HG02642 (cell line): Measurements from ENCODE around the gene TPM2.

Experiments
- ATAC-seq: cut with Tn5 transposase; IDR thresholded peaks from one replicate; pipeline ENCODE4 v1.9.1; 2021; ENCODE audit warnings: mild to moderate bottlenecking; ENCODE audit not compliant: unreplicated experiment, poor library complexity

TPM2 gene

GRCh38 chr9:35689542-35690293, at the start of gene TPM2:
TSS of gene TPM2 (minus strand) at chr9:35689925. CDS start at chr9:35689817, 108 bp downstream.
- no peak for ATAC-seq

- no peak for ATAC-seq
Observed at GRCh38 chr9:35738924-35739323, 49.2 kb upstream of the TPM2 start.

DNA sequence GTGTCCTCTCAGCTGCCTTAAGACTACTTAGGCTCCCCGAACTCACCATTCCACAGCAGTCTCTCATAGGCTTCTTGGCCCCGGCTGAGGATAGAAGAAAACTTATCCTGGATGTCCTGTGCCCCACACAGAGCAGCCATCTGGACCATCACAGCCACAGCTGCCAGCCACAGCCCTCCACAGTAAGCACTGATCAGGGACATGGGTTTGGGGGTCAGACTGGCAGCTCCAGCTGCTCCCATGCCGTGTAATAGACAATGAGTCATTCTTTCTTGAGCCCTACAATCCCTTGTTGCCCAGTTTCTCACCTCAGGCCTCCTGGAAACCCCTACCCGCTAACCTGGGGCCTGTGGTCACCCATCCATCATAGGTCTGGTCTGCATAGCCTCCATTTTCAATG, 48.5 kb upstream of the TPM2 start:
- ATAC-seq: no peak

DNA sequence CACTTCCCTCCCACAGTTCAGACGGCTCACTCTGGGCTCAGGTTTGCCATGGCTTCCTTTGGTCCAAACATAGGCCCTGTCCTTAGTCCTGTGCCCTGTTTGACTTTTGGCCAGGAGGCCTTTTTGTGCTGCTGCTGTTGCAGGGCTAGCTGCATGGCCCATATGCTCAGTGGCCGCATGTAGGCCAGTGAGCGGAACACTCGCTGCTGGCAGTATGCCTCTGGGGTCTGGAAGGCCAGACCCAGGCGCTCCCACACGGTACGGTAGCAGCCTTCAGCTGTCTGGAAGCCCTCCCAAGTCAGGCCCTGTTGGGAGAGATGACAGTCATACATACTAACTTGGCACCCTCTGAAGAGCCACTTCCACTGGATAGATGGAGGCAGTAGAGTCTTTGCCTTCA, 47.4 kb upstream of the TPM2 start:
- no peak for ATAC-seq

GRCh38 chr9:35736201-35736633, 46.5 kb upstream of the TPM2 start:
- no peak for ATAC-seq

DNA sequence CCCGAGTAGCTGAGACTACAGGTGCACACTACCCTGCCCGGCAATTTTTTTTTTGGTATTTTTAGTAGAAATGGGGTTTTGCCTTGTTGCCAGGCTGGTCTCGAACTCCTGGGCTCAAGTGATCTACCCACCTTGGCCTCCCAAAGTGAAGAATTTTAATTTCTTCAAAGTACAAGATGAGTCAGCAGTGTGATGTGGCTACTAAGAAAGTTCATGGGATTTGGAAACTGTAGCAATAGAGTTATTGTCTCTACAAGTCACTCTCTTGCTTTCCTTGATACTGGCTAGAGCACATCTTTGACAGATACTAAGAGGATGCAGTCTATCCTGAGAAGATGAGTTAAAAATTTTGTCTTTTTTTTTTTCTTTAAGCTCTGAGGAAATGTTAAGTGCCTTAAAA, 44.4 kb upstream of the TPM2 start:
- no peak for ATAC-seq

DNA sequence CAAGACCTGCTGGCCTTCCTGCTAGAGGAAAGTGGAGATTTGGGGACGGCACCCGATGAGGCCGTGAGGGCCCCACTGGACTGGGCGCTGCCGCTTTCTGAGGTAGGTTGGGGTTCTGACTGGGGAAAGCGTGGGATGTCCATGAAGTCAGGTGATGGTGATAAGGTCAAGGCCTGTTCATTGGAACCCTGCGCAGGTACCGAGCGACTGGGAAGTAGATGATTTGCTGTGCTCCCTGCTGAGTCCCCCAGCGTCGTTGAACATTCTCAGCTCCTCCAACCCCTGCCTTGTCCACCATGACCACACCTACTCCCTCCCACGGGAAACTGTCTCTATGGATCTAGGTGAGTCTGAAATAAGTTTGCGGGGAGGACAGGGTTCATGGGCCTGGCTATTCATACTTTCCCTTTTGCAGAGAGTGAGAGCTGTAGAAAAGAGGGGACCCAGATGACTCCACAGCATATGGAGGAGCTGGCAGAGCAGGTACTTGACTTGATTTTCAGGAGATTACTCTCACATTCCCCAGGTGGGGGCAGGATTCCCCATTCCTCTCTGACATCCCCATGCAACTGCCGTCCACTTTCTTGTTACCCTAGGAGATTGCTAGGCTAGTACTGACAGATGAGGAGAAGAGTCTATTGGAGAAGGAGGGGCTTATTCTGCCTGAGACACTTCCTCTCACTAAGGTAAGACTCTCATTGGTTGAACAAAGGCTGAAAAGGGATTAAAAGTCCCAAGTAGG, 43.2 kb upstream of the TPM2 start:
- ATAC-seq: peak; percentile 1

DNA sequence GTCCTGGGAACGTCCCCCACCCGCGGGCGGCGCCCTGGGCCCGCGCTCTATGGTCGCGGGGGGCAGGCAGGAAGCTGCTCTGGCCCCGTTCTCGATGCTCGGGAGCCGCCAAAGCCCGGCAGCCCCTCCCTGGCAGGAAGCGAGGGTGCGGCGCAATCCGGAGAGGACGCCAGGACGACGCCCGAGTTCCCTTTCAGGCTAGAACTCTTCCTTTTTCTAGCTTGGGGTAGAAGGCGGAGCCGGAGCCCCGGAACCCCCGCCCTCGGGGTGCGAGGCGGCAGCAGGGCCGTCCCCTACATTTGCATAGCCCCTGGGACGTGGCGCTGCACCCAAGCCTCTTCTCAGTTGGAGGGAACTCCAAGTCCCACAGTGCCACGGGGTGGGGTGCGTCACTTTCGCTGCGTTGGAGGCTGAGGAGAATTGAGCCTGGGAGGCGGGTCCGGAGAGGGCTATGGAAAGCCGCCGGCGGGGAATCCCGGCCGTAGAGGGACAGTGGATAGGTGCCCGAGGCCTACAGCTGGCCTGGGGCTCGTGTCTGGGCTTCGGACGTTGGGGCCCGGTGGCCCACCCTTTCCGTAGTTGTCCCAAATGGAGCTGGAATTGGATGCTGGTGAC, 42.6 kb upstream of the TPM2 start, which contains the start of the genes CREB3 and TLN1:
Gene CREB3, plus strand, starts transcription at position 482 of the 615 bp plus-strand sequence. Its CDS starts 107 bp downstream, at position 589.
Gene TLN1, minus strand, starts transcription at position 11 of the 615 bp plus-strand sequence. CDS start 6,501 bp downstream, outside the sequence.
- ATAC-seq: peak; percentile 82

DNA sequence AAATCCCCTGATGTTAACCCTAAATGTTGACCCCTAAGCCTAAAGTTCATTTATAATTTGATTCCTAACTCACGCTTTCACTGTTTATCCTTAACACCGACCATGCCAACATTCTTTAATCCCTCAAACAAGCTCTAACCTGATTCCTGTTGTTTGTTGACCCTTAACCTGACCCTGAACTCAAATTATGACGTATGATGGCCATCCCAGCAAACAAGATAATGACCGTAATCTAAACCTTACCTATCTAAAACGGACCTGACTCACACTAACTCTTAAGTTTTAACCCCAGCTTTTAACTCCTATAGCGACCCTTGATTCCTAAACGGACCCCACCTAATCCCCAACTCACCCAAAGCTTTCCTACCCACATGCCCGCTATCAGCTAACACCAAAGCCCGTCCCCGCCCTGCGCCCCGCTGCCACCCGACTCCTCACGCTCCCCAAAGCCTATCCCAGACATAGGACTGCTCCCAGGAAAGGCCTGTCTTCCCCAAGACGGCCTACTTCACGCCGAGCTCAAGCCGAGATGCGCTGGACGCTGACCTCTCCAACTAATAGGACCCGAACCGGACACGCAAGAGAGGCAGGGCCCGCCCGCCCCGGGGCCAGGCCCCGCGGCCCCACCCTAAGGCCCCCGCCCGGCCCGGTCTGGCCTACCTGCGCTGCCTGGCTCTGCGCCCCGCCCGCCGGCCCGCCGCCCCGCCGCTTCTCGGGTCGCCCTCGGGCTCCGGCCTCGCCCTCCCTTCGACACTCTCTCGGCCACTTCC, 41.9 kb upstream of the TPM2 start:
- ATAC-seq: peak; percentile 0

DNA sequence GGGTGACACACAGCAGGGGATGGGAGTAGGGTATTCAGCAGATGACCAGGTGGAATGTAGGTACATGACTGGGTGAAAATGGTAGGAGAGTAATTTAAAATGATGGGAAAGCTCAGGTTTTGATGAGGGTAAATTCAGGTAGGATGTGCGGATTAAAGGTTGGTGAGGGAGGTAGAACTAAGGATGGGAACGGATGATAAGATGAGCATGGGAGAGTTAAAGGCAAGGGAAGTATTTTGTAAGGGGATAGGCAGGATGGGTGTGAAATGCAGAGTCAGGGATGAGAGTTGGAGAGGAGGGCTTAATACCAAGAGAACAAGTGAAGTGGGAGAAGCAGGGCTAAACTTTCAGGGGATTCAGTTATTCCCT, 40.7 kb upstream of the TPM2 start:
- ATAC-seq: no peak

DNA sequence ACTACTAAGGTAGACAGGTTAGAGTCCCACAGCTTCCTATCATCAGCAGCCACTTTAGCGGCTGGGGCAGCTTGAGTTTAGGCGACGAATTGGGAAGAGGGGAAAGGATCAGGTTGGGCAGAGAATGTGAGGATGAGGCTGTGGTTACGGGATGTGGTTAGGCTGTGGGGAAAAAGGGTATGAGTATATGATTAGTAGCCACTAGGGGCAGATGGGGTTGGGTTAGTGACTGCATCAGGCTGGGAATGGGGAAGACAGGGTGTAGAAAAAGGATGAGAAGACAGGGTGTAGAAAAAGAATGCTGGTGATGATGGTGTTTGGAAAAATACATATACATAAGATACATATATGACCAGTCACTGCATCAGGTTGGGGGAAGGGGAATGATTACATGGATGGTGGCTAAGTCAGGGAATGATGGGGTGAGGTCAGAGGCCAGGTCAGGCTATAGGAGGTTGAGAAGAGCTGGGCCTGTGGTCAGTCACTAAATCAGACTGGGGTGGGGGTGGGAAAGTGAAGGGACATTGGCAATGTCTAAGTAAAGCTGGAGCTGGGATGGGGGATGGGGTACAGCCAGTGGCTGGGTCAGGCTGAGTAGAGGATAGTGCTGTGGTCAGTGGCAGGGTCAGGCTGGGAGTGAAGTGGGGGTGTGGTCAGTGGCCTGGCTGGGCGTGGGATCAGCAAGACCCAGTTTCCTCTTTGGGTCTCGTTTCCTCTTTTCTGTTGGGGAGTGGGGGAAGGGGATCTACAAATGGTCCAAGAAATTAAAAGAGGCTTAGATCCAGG, 40.2 kb upstream of the TPM2 start:
- ATAC-seq: no peak

- no peak for ATAC-seq
Observed at GRCh38 chr9:35729101-35729500, 39.4 kb upstream of the TPM2 start.

DNA sequence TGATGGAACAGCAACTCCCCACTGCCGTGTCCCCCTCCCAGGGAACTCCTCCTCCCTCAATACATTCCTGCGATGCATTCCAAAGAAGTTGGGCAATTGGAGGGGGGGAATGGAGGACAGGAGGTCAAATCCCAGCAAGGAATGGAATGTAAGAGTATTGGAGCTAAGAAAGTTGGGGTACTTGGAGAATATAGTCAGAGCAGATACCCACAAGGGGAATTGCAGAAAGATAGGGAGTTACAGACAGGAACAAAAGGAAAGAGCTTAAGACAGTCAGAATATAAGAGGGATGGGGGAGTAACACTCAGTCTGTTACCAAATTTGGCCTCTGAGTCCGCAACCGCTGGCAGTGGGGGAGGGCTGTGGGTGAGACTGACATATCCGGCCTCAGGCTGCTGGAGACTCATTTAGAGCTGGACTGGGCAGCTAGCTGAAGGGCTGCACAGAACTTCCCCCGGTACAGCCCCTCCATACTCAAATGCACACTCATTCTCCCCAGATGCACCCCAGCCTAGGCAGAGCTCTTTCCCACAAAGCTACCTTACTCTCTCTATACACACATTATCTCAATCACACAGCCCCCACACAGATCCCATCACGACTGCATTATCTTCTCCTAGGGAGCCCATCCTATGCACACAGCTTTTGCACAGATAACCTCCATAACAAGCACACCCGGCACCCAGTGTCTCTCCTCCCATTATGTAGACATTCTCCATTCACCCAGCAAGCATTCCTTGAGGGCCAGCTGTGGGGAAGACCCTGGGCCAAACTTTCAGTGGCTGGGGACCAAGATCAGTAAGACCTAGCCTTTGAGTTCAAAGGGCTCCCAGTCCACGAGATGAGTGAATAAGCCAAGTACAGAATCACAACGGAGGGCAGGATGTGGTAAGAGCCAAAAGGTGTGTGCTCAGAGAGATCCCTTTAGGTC, 38.6 kb upstream of the TPM2 start:
- no peak for ATAC-seq

- no peak for ATAC-seq
Observed at GRCh38 chr9:35727676-35728040, 37.9 kb upstream of the TPM2 start.

DNA sequence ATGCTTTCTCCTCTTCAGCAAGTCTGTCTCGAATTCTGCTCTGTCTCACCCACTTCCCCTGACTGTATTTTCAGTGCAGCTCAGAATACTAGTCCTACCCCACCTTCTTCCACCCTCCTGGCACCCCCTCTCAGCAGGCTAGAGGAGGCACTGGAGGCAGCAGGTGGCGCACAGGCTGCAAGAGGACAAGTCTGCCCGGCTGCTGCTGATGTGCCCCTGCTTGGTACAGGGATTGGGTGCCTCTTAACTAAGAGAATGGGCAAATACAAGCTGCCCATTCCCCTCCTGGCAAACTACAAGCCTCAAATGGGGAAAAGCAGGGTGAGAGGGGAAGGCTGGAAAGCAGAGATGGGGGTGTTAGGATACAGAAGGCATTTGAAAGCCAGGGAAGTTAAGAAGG, 37.2 kb upstream of the TPM2 start:
- no peak for ATAC-seq

GRCh38 chr9:35725362-35725761, 35.6 kb upstream of the TPM2 start:
- ATAC-seq: no peak

DNA sequence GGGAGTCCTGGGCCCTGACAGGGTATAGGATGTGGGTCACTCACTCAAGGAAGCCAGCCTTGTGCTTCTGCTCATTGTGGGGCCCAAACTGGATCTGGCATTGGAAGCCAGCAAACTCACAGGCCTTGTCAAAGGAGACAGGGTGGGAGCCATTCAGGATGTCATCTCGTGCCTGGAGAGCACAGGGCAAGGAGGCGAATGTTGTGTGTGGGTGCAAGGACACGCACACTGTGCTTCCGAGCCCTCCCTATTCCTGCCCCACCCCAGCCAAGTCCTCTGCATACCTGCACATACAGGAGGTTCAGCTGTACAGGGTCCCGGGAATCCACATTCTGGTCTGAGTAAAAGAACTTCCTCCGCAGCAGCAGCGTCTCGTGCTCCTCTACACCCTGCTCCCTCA, 34.2 kb upstream of the TPM2 start:
- ATAC-seq: no peak

GRCh38 chr9:35723426-35723825, 33.7 kb upstream of the TPM2 start:
- no peak for ATAC-seq

DNA sequence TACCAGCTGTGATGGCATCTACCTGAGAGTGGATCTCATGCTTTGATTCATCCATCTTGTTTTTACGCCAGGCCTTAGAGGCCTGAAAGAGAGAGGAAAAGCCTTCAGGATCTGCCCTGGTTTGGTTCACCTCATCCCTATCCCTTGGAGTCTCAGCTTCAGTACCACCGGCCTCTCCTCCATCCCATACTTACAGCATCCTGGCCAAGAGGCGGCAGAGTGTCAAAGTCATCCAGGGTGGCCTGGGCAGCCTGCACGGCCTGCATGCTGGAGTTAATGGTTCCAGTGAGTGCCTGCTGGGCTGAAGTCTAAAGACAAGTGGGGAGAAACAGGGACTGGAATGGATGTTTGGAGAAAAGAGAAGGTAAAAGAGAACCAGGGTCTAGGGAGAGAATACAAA, 29.8 kb upstream of the TPM2 start:
- no peak for ATAC-seq
